ENCODE data around the gene MAP2K2.
A peak's percentile ranks its signal among the peaks of the same experiment; 100 is the strongest.

Gene MAP2K2

GRCh38 chr19:4064496-4065260 lies 59.2 kb downstream of the MAP2K2 start:
- Mint-ChIP-seq H3K27ac (ENCODE audit: low read depth) (peak overlapping the region; percentile 79), H3K36me3 (ENCODE audit: insufficient read depth) (peaks cover 28% of the 10 kb centered on the region), H3K9me3 (no peaks in the 10 kb centered on the region), H3K27me3 (no peaks in the 10 kb centered on the region), H3K4me3 (peak overlapping the region; percentile 83), H3K4me1 (peaks cover 30% of the 10 kb centered on the region)
- DNase-seq (ENCODE audit: low spot score in 2 of 2) (peak in 1 of 2 donors; percentile 42), ATAC-seq (replicated peaks; ENCODE audit: extremely low read depth, poor library complexity, severe bottlenecking) (no peak)

GRCh38 chr19:4064149-4064495 lies 59.8 kb downstream of the MAP2K2 start:
- no peak for ATAC-seq (replicated peaks; ENCODE audit: extremely low read depth, poor library complexity, severe bottlenecking)
- DNase-seq (ENCODE audit: low spot score in 2 of 2), result no peak
- Mint-ChIP-seq H3K4me3 (peak overlapping the region; percentile 83), H3K9me3 (no peaks in the 10 kb centered on the region), H3K27ac (ENCODE audit: low read depth) (peak overlapping the region; percentile 79), H3K27me3 (no peaks in the 10 kb centered on the region), H3K4me1 (peaks cover 25% of the 10 kb centered on the region), H3K36me3 (ENCODE audit: insufficient read depth) (peaks cover 32% of the 10 kb centered on the region)

- ATAC-seq (replicated peaks; ENCODE audit: extremely low read depth, poor library complexity, severe bottlenecking) (no peak), DNase-seq (ENCODE audit: low spot score in 2 of 2) (no peak)
- peak overlapping the region; percentile 83 for H3K4me3 Mint-ChIP-seq
- peak overlapping the region; percentile 79 for H3K27ac Mint-ChIP-seq (ENCODE audit: low read depth)
- no peaks in the 10 kb centered on the region for H3K9me3 Mint-ChIP-seq
- H3K36me3 Mint-ChIP-seq (ENCODE audit: insufficient read depth), result peaks cover 35% of the 10 kb centered on the region
- H3K27me3 Mint-ChIP-seq, result no peaks in the 10 kb centered on the region
- peaks cover 21% of the 10 kb centered on the region for H3K4me1 Mint-ChIP-seq
Measured at GRCh38 chr19:4063369-4064148, 60.4 kb downstream of the MAP2K2 start.

GRCh38 chr19:4062419-4063368 lies 61.2 kb downstream of the MAP2K2 start:
- Mint-ChIP-seq H3K27ac (ENCODE audit: low read depth) (no peak overlapping the region), H3K9me3 (no peaks in the 10 kb centered on the region), H3K27me3 (no peaks in the 10 kb centered on the region), H3K4me1 (peaks cover 23% of the 10 kb centered on the region), H3K4me3 (peak overlapping the region; percentile 83), H3K36me3 (ENCODE audit: insufficient read depth) (peaks cover 37% of the 10 kb centered on the region)
- ATAC-seq (replicated peaks; ENCODE audit: extremely low read depth, poor library complexity, severe bottlenecking) (no peak), DNase-seq (ENCODE audit: low spot score in 2 of 2) (no peak)

- Mint-ChIP-seq H3K4me3 (peak overlapping the region; percentile 83), H3K9me3 (no peaks in the 10 kb centered on the region), H3K27ac (ENCODE audit: low read depth) (no peak overlapping the region), H3K4me1 (peaks cover 30% of the 10 kb centered on the region), H3K36me3 (ENCODE audit: insufficient read depth) (peaks cover 45% of the 10 kb centered on the region), H3K27me3 (no peaks in the 10 kb centered on the region)
- ATAC-seq (replicated peaks; ENCODE audit: extremely low read depth, poor library complexity, severe bottlenecking), result no peak
- DNase-seq (ENCODE audit: low spot score in 2 of 2), result no peak
Measured at GRCh38 chr19:4061683-4062418, 62.1 kb downstream of the MAP2K2 start.

GRCh38 chr19:4061178-4061682 lies 62.7 kb downstream of the MAP2K2 start:
- Mint-ChIP-seq H3K4me1 (peaks cover 31% of the 10 kb centered on the region), H3K4me3 (peak overlapping the region; percentile 86), H3K27ac (ENCODE audit: low read depth) (peak overlapping the region; percentile 91), H3K36me3 (ENCODE audit: insufficient read depth) (peaks cover 48% of the 10 kb centered on the region), H3K9me3 (no peaks in the 10 kb centered on the region), H3K27me3 (no peaks in the 10 kb centered on the region)
- ATAC-seq (replicated peaks; ENCODE audit: extremely low read depth, poor library complexity, severe bottlenecking) (no peak), DNase-seq (ENCODE audit: low spot score in 2 of 2) (no peak)

- no peak for ATAC-seq (replicated peaks; ENCODE audit: extremely low read depth, poor library complexity, severe bottlenecking)
- H3K4me1 Mint-ChIP-seq, result peaks cover 36% of the 10 kb centered on the region
- DNase-seq (ENCODE audit: low spot score in 2 of 2), result no peak
- H3K27ac Mint-ChIP-seq (ENCODE audit: low read depth), result peak overlapping the region; percentile 91
- H3K4me3 Mint-ChIP-seq, result peak overlapping the region; percentile 86
- no peaks in the 10 kb centered on the region for H3K9me3 Mint-ChIP-seq
- peaks cover 51% of the 10 kb centered on the region for H3K36me3 Mint-ChIP-seq (ENCODE audit: insufficient read depth)
- no peaks in the 10 kb centered on the region for H3K27me3 Mint-ChIP-seq
Measured at GRCh38 chr19:4060621-4061177, 63.2 kb downstream of the MAP2K2 start.

- peak; percentile 68 for ATAC-seq (replicated peaks; ENCODE audit: extremely low read depth, poor library complexity, severe bottlenecking)
- H3K4me1 Mint-ChIP-seq, result peaks cover 36% of the 10 kb centered on the region
Measured at GRCh38 chr19:4059891-4060620, 63.9 kb downstream of the MAP2K2 start.

GRCh38 chr19:4059453-4059871 lies 64.5 kb downstream of the MAP2K2 start:
- DNase-seq (ENCODE audit: low spot score in 2 of 2) (no peak), ATAC-seq (replicated peaks; ENCODE audit: extremely low read depth, poor library complexity, severe bottlenecking) (no peak)
- H3K4me1 Mint-ChIP-seq, result peaks cover 36% of the 10 kb centered on the region
- H3K27ac Mint-ChIP-seq (ENCODE audit: low read depth), result peak overlapping the region; percentile 91
- H3K9me3 Mint-ChIP-seq, result no peaks in the 10 kb centered on the region
- peaks cover 59% of the 10 kb centered on the region for H3K36me3 Mint-ChIP-seq (ENCODE audit: insufficient read depth)
- no peaks in the 10 kb centered on the region for H3K27me3 Mint-ChIP-seq
- H3K4me3 Mint-ChIP-seq, result peak overlapping the region; percentile 86

More at GRCh38 chr19:4059891-4060620, 63.9 kb downstream of the MAP2K2 start:
- Mint-ChIP-seq H3K36me3 (ENCODE audit: insufficient read depth) (peaks cover 56% of the 10 kb centered on the region), H3K9me3 (no peaks in the 10 kb centered on the region), H3K4me3 (peak overlapping the region; percentile 86), H3K27ac (ENCODE audit: low read depth) (peak overlapping the region; percentile 91), H3K27me3 (no peaks in the 10 kb centered on the region)
- peak; percentile 61 to 74 for DNase-seq (ENCODE audit: low spot score in 2 of 2)

GRCh38 chr19:4058693-4059452 lies 65.0 kb downstream of the MAP2K2 start:
- DNase-seq (ENCODE audit: low spot score in 2 of 2), result no peak
- no peaks in the 10 kb centered on the region for H3K9me3 Mint-ChIP-seq
- H3K27me3 Mint-ChIP-seq, result no peaks in the 10 kb centered on the region
- H3K27ac Mint-ChIP-seq (ENCODE audit: low read depth), result peak overlapping the region; percentile 91
- H3K36me3 Mint-ChIP-seq (ENCODE audit: insufficient read depth), result peaks cover 60% of the 10 kb centered on the region
- no peak for ATAC-seq (replicated peaks; ENCODE audit: extremely low read depth, poor library complexity, severe bottlenecking)
- peak overlapping the region; percentile 86 for H3K4me3 Mint-ChIP-seq
- peaks cover 37% of the 10 kb centered on the region for H3K4me1 Mint-ChIP-seq
